Motor neuron (in vitro differentiated cells): ENCODE data around the gene BAX. TPM values are rescaled to one million over a fixed set of nuclear protein-coding genes. Genes with fewer than 3 reads are reported as not detected.
"Not testable (repeated sequence)": the region's sequence is repeated elsewhere in the genome, so short reads cannot be mapped to it uniquely, and the experiment has no call there.

Experiments used
- ATAC-seq, 8 experiments: fragments of 200-7000 bp; cut with Tn5 transposase; replicated peaks in 6 of 8; 2 replicates each; pipeline ENCODE4 v1.8.0; 2021; ENCODE audit warnings: mild to moderate bottlenecking in 8 of 8, moderate library complexity in 8 of 8
- H3K27ac ChIP-seq, 2 donors: fragments of 250-450 bp; sonication (Bioruptor Pico); 2 replicates each; pipeline ENCODE4 v1.9.0; 2021; ENCODE audit warnings: antibody characterized with exemption in 2 of 2, mild to moderate bottlenecking in 2 of 2, moderate library complexity in 1 of 2
- H3K4me1 ChIP-seq, 2 donors: fragments of 250-450 bp; sonication (Bioruptor Pico); replicated peaks in 1 of 2; 2 replicates each; pipeline ENCODE4 v1.6.1; 2021; ENCODE audit warnings: antibody characterized with exemption in 2 of 2, mild to moderate bottlenecking in 2 of 2, moderate library complexity in 1 of 2
- H3K4me3 ChIP-seq, 5 donors: fragments of 250-450 bp; sonication (Bioruptor Pico); 2 replicates each; pipeline ENCODE4 v1.9.0; 2021; ENCODE audit warnings: antibody characterized with exemption in 5 of 5, mild to moderate bottlenecking in 5 of 5, moderate library complexity in 4 of 5
- WGBS, 10 experiments: fragments of 450-650 bp; shearing (Covaris generic); methylation state at CpG; one replicate each; pipeline ENCODE4 v1.0.0; 2022; 5-methylcytosine and 5-hydroxymethylcytosine counted together
- in situ Hi-C, 9 experiments: fragments of 400-800 bp; cut with MboI; loops; one replicate each; pipeline ENCODE4 v1.15.0; 2021; ENCODE audit warnings: low sequenced_read_pairs in 9 of 9, low pct_unique_long_range_greater_than_20kb in 2 of 9; ENCODE audit not compliant: unreplicated experiment in 9 of 9
- total RNA-seq, 8 experiments: library from RNA; unstranded; fragments of 300-600 nt; gene quantifications; 2 replicates each; pipeline versions ENCODE4 v1.2.3 to v1.2.4, GENCODE V29; 2022

The BAX gene
- total RNA-seq, 8 experiments from 2014 or later: 36.9 to 172 (median 97.8) TPM

- no peak for ATAC-seq
- H3K27ac ChIP-seq: no peak overlapping the region
- WGBS, 10 experiments: 90 to 100% methylated on average over 2 to 4 of the region's 10 CpGs; no CpG with 5 or more reads in 8 of the 10 experiments
- no peak overlapping the region for H3K4me3 ChIP-seq
- in situ Hi-C loops: no loop called here
- H3K4me1 ChIP-seq: no peaks in the 10 kb centered on the region
Measured at GRCh38 chr19:48920949-48921348, 33.7 kb upstream of the BAX start.

GRCh38 chr19:48921721-48922500 is 32.8 kb upstream of the BAX start:
- Histone ChIP-seq H3K4me1 (no peaks in the 10 kb centered on the region), H3K27ac (no peak overlapping the region), H3K4me3 (no peak overlapping the region)
- ATAC-seq: peak in 3 of 8 experiments; percentile 10 to 16 (median 14)
- WGBS, 10 experiments: 71 to 100% (median 83%) methylated on average over 1 of the region's 12 CpGs; no CpG with 5 or more reads in 7 of the 10 experiments
- in situ Hi-C loops: no loop called here

- no peak overlapping the region for H3K4me3 ChIP-seq
- H3K27ac ChIP-seq: no peak overlapping the region
- 40 to 100% (median 95%) methylated on average over 1 to 4 of the region's 18 CpGs; no CpG with 5 or more reads in 3 of the 10 experiments for WGBS, 10 experiments
- in situ Hi-C loops: no loop called here
- H3K4me1 ChIP-seq: no peaks in the 10 kb centered on the region
- ATAC-seq: peak in 2 of 8 experiments; percentile 4 to 11
Measured at GRCh38 chr19:48922548-48923490, 31.9 kb upstream of the BAX start.

- in situ Hi-C loops: no loop called here
- H3K4me3 ChIP-seq: no peak overlapping the region
- WGBS, 10 experiments: 40 to 93% (median 68%) methylated on average over 1 to 8 of the region's 11 CpGs; no CpG with 5 or more reads in 4 of the 10 experiments
- no peak overlapping the region for H3K27ac ChIP-seq
- ATAC-seq: peak in 7 of 8 experiments; percentile 8 to 82 (median 57)
- H3K4me1 ChIP-seq: no peaks in the 10 kb centered on the region
Measured at GRCh38 chr19:48925240-48925843, 29.3 kb upstream of the BAX start.

GRCh38 chr19:48925890-48926289 is 28.8 kb upstream of the BAX start:
- in situ Hi-C loops, H3K4me3 ChIP-seq, H3K27ac ChIP-seq, H3K4me1 ChIP-seq: not testable (repeated sequence)
- WGBS, 10 experiments: 81 to 100% (median 100%) methylated on average over 1 to 5 of the region's 8 CpGs; no CpG with 5 or more reads in 2 of the 10 experiments
- ATAC-seq: peak in 2 of 8 experiments; percentile 4 to 12

- Histone ChIP-seq H3K27ac (no peak overlapping the region), H3K4me3 (no peak overlapping the region), H3K4me1 (no peaks in the 10 kb centered on the region)
- in situ Hi-C loops: no loop called here
- peak; percentile 23 to 77 (median 51) for ATAC-seq
- WGBS, 10 experiments: 0 to 92% (median 61%) methylated on average over 2 to 8 of the region's 10 CpGs
Measured at GRCh38 chr19:48926909-48927308, 27.8 kb upstream of the BAX start.

- H3K4me1 ChIP-seq, H3K27ac ChIP-seq, ATAC-seq, H3K4me3 ChIP-seq, in situ Hi-C loops: not testable (repeated sequence)
- 82 to 100% (median 98%) methylated on average over 1 to 10 of the region's 17 CpGs; no CpG with 5 or more reads in 4 of the 10 experiments for WGBS, 10 experiments
Measured at GRCh38 chr19:48927692-48928091, 27.0 kb upstream of the BAX start.

- WGBS, 10 experiments: 65 to 100% (median 86%) methylated on average over 3 to 9 of the region's 15 CpGs; no CpG with 5 or more reads in 1 of the 10 experiments
- H3K27ac ChIP-seq: no peak overlapping the region
- in situ Hi-C loops: no loop called here
- H3K4me1 ChIP-seq: peaks cover 0 to 3% of the 10 kb centered on the region in 2 donors
- ATAC-seq: peak in 1 of 8 experiments; percentile 14
- no peak overlapping the region for H3K4me3 ChIP-seq
Measured at GRCh38 chr19:48928164-48929025, 26.3 kb upstream of the BAX start.

- WGBS, 10 experiments: 0 to 17% (median 0%) methylated on average over 1 to 9 of the region's 43 CpGs; no CpG with 5 or more reads in 3 of the 10 experiments
- Histone ChIP-seq H3K27ac (no peak within 1 kb of the TSS), H3K4me1 (peaks cover 0 to 3% of the 10 kb centered on the region in 2 donors), H3K4me3 (peak within 1 kb of the TSS; percentile 22 to 34 (median 33))
- ATAC-seq: peak; percentile 93 to 97 (median 95)
- in situ Hi-C loops: no loop called here
Measured at GRCh38 chr19:48933382-48933932, 21.2 kb upstream of the BAX start, which contains the start of gene DHDH. DHDH (plus strand) TSS chr19:48933699; CDS start chr19:48933722, 23 bp downstream.

- in situ Hi-C loops: no loop called here
- no peak for ATAC-seq
- Histone ChIP-seq H3K4me3 (no peak overlapping the region), H3K4me1 (peaks cover 0 to 3% of the 10 kb centered on the region in 2 donors), H3K27ac (no peak overlapping the region)
- WGBS, 10 experiments: 30 to 100% (median 80%) methylated on average over 1 to 2 of the region's 19 CpGs; no CpG with 5 or more reads in 6 of the 10 experiments
Measured at GRCh38 chr19:48934837-48935236, 19.8 kb upstream of the BAX start.

GRCh38 chr19:48935864-48936263 is 18.8 kb upstream of the BAX start:
- no peak for ATAC-seq
- Histone ChIP-seq H3K4me1 (peaks cover 0 to 3% of the 10 kb centered on the region in 2 donors), H3K27ac (no peak overlapping the region), H3K4me3 (no peak overlapping the region)
- WGBS, 10 experiments: 90 to 100% (median 95%) methylated on average over 1 to 13 of the region's 25 CpGs; no CpG with 5 or more reads in 6 of the 10 experiments
- in situ Hi-C loops: no loop called here
